H9 (cell line): Measurements from ENCODE around the gene BTNL8. TPM values are rescaled to one million over a fixed set of nuclear protein-coding genes. Genes with fewer than 3 reads are reported as not detected.

Experiments
- DNase-seq: peaks from one replicate; pipeline ENCODE4 v3.0.0-alpha.2; 2017
- H2AFZ ChIP-seq: one replicate; pipeline ENCODE4 v1.6.1; 2013; ENCODE audit warnings: mild to moderate bottlenecking, low read length, control low read depth, moderate library complexity
- H2AK5ac ChIP-seq: 2 replicates; pipeline ENCODE4 v1.6.1; 2013; ENCODE audit warnings: low read length, control low read depth, mixed read lengths; ENCODE audit not compliant: insufficient read length
- H2BK120ac ChIP-seq: one replicate; pipeline ENCODE4 v1.6.1; 2013; ENCODE audit warnings: low read depth, mild to moderate bottlenecking, low read length, control low read depth, inconsistent platforms; ENCODE audit not compliant: poor library complexity, severe bottlenecking
- H2BK12ac ChIP-seq: 2 replicates; pipeline ENCODE4 v1.6.1; 2013; ENCODE audit warnings: low read length, control low read depth, mixed read lengths, low read depth; ENCODE audit not compliant: insufficient read length
- H2BK15ac ChIP-seq: 2 replicates; pipeline ENCODE4 v1.6.1; 2013; ENCODE audit warnings: low read depth, low read length, control low read depth
- H2BK20ac ChIP-seq: one replicate; pipeline ENCODE4 v1.6.1; 2013; ENCODE audit warnings: low read depth, mild to moderate bottlenecking, low read length, control low read depth, inconsistent platforms; ENCODE audit not compliant: poor library complexity, severe bottlenecking
- H2BK5ac ChIP-seq: 2 replicates; pipeline ENCODE4 v1.6.1; 2013; ENCODE audit warnings: low read length, control low read depth, mixed read lengths; ENCODE audit not compliant: insufficient read length
- H3K14ac ChIP-seq: 2 replicates; pipeline ENCODE4 v1.6.1; 2013; ENCODE audit warnings: low read length, control low read depth; ENCODE audit not compliant: insufficient read depth
- H3K18ac ChIP-seq: 2 replicates; pipeline ENCODE4 v1.6.1; 2013; ENCODE audit warnings: low read depth, mild to moderate bottlenecking, mixed read lengths, low read length, control low read depth; ENCODE audit not compliant: insufficient read length
- H3K23ac ChIP-seq: 2 replicates; pipeline ENCODE4 v1.6.1; 2013; ENCODE audit warnings: low read length, control low read depth, mixed read lengths, low read depth; ENCODE audit not compliant: insufficient read length
- H3K23me2 ChIP-seq: 2 replicates; pipeline ENCODE4 v1.6.1; 2013; ENCODE audit warnings: low read depth, mild to moderate bottlenecking, mixed read lengths, low read length, control low read depth; ENCODE audit not compliant: insufficient read length, poor library complexity, severe bottlenecking
- H3K27ac ChIP-seq: 2 replicates; pipeline ENCODE4 v1.5.1; 2013; ENCODE audit warnings: low read length, control low read depth, mixed read lengths, low read depth; ENCODE audit not compliant: insufficient read length
- H3K27me3 ChIP-seq: 2 replicates; pipeline ENCODE4 v1.6.1; 2013; ENCODE audit warnings: low read length, control low read depth, inconsistent platforms; ENCODE audit not compliant: insufficient read depth
- H3K4ac ChIP-seq: 2 replicates; pipeline ENCODE4 v1.6.1; 2013; ENCODE audit warnings: low read depth, mild to moderate bottlenecking, control low read depth, inconsistent platforms, low read length, moderate library complexity
- H3K4me1 ChIP-seq: 2 replicates; pipeline ENCODE4 v1.6.1; 2013; ENCODE audit warnings: low read length, control low read depth, inconsistent platforms; ENCODE audit not compliant: insufficient read depth
- H3K4me2 ChIP-seq: 2 replicates; pipeline ENCODE4 v1.6.1; 2013; ENCODE audit warnings: low read length, control low read depth, mixed read lengths; ENCODE audit not compliant: insufficient read length, insufficient read depth
- H3K56ac ChIP-seq: 2 replicates; pipeline ENCODE4 v1.6.1; 2013; ENCODE audit warnings: low read depth, mild to moderate bottlenecking, mixed read lengths, low read length, control low read depth; ENCODE audit not compliant: insufficient read length
- H3K79me1 ChIP-seq: 2 replicates; pipeline ENCODE4 v1.6.1; 2013; ENCODE audit warnings: low read depth, mild to moderate bottlenecking, moderate library complexity, low read length, control low read depth, inconsistent platforms; ENCODE audit not compliant: insufficient read depth, poor library complexity, severe bottlenecking
- H3K79me2 ChIP-seq: 2 replicates; pipeline ENCODE4 v1.6.1; 2013; ENCODE audit warnings: low read length, control low read depth, inconsistent platforms; ENCODE audit not compliant: insufficient read depth
- H3K9ac ChIP-seq: 2 replicates; pipeline ENCODE4 v1.6.1; 2013; ENCODE audit warnings: low read length, control low read depth, mixed read lengths; ENCODE audit not compliant: insufficient read length; ENCODE audit errors: extremely low read depth
- H3K9me3 ChIP-seq: one replicate; pipeline ENCODE4 v1.6.1; 2013; ENCODE audit warnings: low read depth, low read length, inconsistent platforms; ENCODE audit not compliant: control insufficient read depth
- H3T11ph ChIP-seq: one replicate; pipeline ENCODE4 v1.6.1; 2013; ENCODE audit warnings: mild to moderate bottlenecking, low read length, control low read depth, inconsistent platforms
- H4K20me1 ChIP-seq: one replicate; pipeline ENCODE4 v1.6.1; 2013; ENCODE audit not compliant: control insufficient read depth, insufficient read length, insufficient read depth
- H4K5ac ChIP-seq: 2 replicates; pipeline ENCODE4 v1.6.1; 2013; ENCODE audit warnings: low read depth, mild to moderate bottlenecking, mixed read lengths, low read length, control low read depth; ENCODE audit not compliant: insufficient read length
- H4K8ac ChIP-seq: replicated peaks from 2 replicates; pipeline ENCODE4 v1.6.1; 2013; ENCODE audit warnings: low read length, control low read depth, mixed read lengths, low read depth; ENCODE audit not compliant: insufficient read length
- H4K91ac ChIP-seq: 2 replicates; pipeline ENCODE4 v1.6.1; 2013; ENCODE audit warnings: low read depth, mild to moderate bottlenecking, moderate library complexity, mixed read lengths, low read length, control low read depth; ENCODE audit not compliant: insufficient read length
- H3K27ac Mint-ChIP-seq, 3 experiments: 2 replicates in 2 of 3; 3 replicates in 1 of 3; pipeline ENCODE4 v1.8.0; 2020 to 2021; ENCODE audit warnings: mixed read lengths in 3 of 3, mild to moderate bottlenecking in 1 of 3, moderate library complexity in 1 of 3
- H3K27me3 Mint-ChIP-seq: 2 replicates; pipeline ENCODE4 v1.8.0; 2021; ENCODE audit warnings: low read depth, mild to moderate bottlenecking, moderate library complexity, mixed read lengths
- H3K36me3 Mint-ChIP-seq, 3 experiments: 2 replicates in 2 of 3; 3 replicates in 1 of 3; pipeline ENCODE4 v1.8.0; 2020 to 2021; ENCODE audit warnings: low read depth in 3 of 3, mixed read lengths in 3 of 3; ENCODE audit not compliant: insufficient read depth in 1 of 3
- H3K4me1 Mint-ChIP-seq, 2 experiments: 2 replicates each; pipeline ENCODE4 v1.8.0; 2020; ENCODE audit warnings: mixed read lengths in 2 of 2
- H3K4me3 Mint-ChIP-seq, 2 experiments: 2 replicates in 1 of 2; 3 replicates in 1 of 2; pipeline ENCODE4 v1.8.0; 2020 to 2021; ENCODE audit warnings: mild to moderate bottlenecking in 2 of 2, mixed read lengths in 2 of 2, moderate library complexity in 1 of 2
- H3K9me3 Mint-ChIP-seq, 2 experiments: 2 replicates in 1 of 2; 3 replicates in 1 of 2; pipeline ENCODE4 v1.8.0; 2020; ENCODE audit warnings: mild to moderate bottlenecking in 2 of 2, mixed read lengths in 2 of 2, moderate library complexity in 1 of 2
- CTCF ChIP-seq: fragments of 200-600 bp; sonication (generic); conservative IDR thresholded peaks from 3 replicates; pipeline ENCODE4 v1.8.0; 2021; ENCODE audit warnings: antibody characterized with exemption, mild to moderate bottlenecking
- WGBS: extraction: QIAGEN DNeasy Blood & Tissue Kit; methylation state at CpG from one replicate; pipeline ENCODE4 v1.1.7; 2013; ENCODE audit warnings: missing lambda C conversion rate, low lambda C conversion rate, mixed read lengths; ENCODE audit not compliant: insufficient read length; ENCODE audit errors: extremely low coverage; 5-methylcytosine and 5-hydroxymethylcytosine counted together
- total RNA-seq: library from RNA; stranded (reverse); gene quantifications from 2 replicates; pipeline ENCODE4 v1.2.1, GENCODE V29; 2021

Gene BTNL8
- total RNA-seq, 1 experiment from 2014 or later, result 0.13 TPM

- H4K91ac ChIP-seq, result no peak overlapping the region
- no peak overlapping the region for H2AK5ac ChIP-seq
- H3K4ac ChIP-seq, result no peak overlapping the region
- no peak overlapping the region for H2BK20ac ChIP-seq
- DNase-seq, result peak; percentile 27
- H3K4me3 Mint-ChIP-seq, result no peak overlapping the region; a peak in 1 of 5 replicates
- H3T11ph ChIP-seq, result no peak overlapping the region
- no peaks in the 10 kb centered on the region for H3K36me3 Mint-ChIP-seq
- H4K8ac ChIP-seq, result no peak overlapping the region
- no peaks in the 10 kb centered on the region for H3K23me2 ChIP-seq
- H3K27me3 Mint-ChIP-seq, result no peaks in the 10 kb centered on the region; the same call in 1 of the 2 replicates
- H4K20me1 ChIP-seq, result no peaks in the 10 kb centered on the region
- TF ChIP-seq CTCF, result no peak
- no peak overlapping the region for H3K27ac Mint-ChIP-seq
- H3K4me1 Mint-ChIP-seq, result no peaks in the 10 kb centered on the region
- no peaks in the 10 kb centered on the region for H3K9me3 ChIP-seq
- no peak overlapping the region for H2BK120ac ChIP-seq
- peaks cover 0 to 2% of the 10 kb centered on the region in 2 experiments; a peak in 1 of 5 replicates for H3K9me3 Mint-ChIP-seq
- no peak overlapping the region for H3K56ac ChIP-seq
- H3K79me1 ChIP-seq, result no peaks in the 10 kb centered on the region
- WGBS, result no CpG with 5 or more reads among the region's 23 CpGs
- H3K4me1 ChIP-seq, result no peaks in the 10 kb centered on the region
- no peak overlapping the region for H2BK12ac ChIP-seq
- H3K23ac ChIP-seq, result no peak overlapping the region
- H4K5ac ChIP-seq, result no peak overlapping the region
- H3K27me3 ChIP-seq, result no peaks in the 10 kb centered on the region
- H3K18ac ChIP-seq, result no peak overlapping the region
- no peak overlapping the region for H3K27ac ChIP-seq
- no peak overlapping the region for H2BK5ac ChIP-seq
- no peak overlapping the region for H3K9ac ChIP-seq
- H2BK15ac ChIP-seq, result no peak overlapping the region
- H3K4me2 ChIP-seq, result no peak overlapping the region
- H3K79me2 ChIP-seq, result no peaks in the 10 kb centered on the region
- H2AFZ ChIP-seq, result no peak overlapping the region
- H3K14ac ChIP-seq, result no peak overlapping the region
Observed at GRCh38 chr5:180982008-180982741, 83.2 kb downstream of the BTNL8 start.
